Stimulated activated CD8-positive, alpha-beta memory T cell treated with anti-CD3 and anti-CD28 coated beads, Interleukin-15, amount 100 ng/mL, for 48 hours (primary cell): ENCODE data around the gene NELL1.
"Not testable (repeated sequence)": the region's sequence is repeated elsewhere in the genome, so short reads cannot be mapped to it uniquely, and the experiment has no call there.

ENCODE experiments used
- DNase-seq, 2 donors: peaks; one replicate each; pipeline ENCODE4 v3.0.0-alpha.2; 2020; ENCODE audit warnings: low read depth in 2 of 2

The NELL1 gene

DNA sequence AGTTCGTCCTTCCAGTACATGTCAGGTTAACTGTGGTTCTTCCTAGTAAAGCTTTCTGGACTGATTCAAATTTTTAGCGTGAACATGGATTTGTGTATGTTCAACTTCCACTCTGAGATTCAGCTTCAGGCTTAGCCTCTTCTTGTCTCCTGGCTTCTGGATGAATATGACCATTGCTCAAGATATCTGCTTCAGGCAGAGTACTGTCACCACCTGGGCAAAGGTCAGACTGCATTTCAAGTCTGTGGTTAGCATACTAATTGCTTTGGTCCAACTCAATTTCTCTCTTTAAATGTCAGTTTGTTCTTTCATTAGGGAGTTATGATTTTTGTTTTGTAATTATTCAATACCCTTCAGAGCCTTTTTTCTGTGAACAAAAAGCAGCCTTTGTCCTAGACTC lies 440.0 kb downstream of the NELL1 start:
- DNase-seq, result no peak

DNA sequence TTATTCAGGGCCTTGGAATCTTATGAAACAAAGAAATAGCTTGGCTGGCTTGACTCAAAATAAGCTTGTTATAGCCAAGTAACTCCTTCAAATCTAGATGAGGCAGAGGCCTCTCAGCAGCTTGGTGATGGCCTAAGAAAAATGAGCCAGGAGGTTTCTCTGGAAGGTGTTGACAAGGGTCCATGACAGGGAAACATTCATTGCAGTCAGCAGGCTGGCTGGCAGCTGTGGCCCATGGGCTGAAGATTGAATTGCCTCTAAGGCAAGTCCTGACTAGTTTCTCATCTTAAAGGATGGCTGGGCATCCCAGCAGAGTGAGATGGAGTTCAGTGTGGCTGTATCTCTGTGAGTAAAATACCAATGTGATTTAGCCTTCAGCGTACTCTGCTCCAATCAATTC lies 441.0 kb downstream of the NELL1 start:
- no peak for DNase-seq

DNA sequence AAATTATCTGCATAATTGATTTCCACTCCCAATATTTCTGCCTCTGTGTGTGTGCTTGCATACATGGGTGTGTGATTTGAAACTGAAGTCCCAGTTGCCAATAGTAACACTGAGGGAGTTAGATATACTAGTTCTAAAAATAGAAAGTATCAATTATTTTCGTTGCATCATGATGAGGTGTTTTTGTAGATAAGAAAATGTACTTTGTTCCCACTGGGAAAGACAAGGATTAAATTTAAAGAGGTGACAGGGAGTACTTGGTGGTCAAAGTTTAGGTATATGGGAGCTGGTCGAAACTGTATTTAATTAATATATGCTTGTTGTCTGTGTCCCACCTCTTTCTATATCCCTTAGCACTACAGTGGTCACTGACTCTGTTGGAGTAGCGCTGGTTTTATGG lies 444.5 kb downstream of the NELL1 start:
- DNase-seq, result no peak

DNA sequence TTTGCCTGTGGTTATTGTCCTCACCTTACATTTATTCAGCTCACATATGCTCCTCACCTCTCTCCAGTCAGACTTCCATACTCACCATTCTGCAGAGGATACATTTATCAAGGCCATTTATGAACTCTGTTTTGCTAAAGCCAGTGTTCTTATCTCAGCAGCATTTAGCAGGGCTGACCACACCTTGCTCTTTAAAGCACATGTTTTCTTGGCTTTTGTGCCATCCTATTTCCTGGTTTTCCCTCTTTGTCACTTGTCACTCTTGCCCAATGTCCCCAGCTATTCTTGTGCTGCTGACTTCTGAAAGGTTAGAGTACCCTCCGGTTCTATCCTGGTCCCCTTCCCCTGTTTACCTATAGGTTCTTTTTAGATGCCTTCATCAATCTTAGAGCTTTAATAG lies 446.6 kb downstream of the NELL1 start:
- no peak for DNase-seq

DNA sequence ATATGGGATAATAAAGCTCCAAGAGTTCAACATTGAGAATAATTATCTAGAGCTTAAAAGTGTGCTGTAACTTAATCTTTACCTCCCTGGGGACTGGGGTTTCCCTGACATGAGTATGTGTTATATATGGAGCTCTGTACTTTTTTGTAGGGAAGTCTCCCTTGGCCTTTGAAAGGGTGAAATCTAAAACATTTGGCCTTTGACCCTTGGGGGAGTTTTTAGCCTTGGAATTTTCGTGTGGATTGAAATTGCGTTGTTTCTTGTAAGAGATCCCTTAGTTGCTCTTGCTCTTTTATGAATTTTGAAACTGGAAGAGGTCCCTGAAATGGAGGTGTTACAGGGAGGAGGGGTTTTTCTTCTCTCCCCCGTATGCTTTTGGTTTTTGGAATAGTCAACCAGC lies 450.0 kb downstream of the NELL1 start:
- no peak for DNase-seq

DNA sequence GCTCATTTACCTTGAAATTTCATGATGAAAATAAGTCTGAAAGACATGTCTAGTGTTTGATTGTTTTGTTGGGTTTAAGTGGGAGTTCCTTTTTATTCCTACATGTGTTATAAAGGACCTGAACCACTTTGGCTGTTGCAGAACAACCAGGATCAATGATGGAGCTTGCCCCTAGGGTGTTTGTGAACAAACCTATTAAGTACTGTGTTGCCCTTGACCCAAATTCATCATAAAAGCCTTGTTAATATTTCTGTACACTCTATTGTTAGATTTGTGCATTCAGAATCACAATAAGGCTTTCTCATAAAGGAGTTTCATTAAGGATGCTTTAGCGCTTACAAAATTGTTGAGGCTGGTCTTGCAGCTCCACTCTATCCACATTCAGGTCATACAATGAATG lies 452.6 kb downstream of the NELL1 start:
- no peak for DNase-seq

DNA sequence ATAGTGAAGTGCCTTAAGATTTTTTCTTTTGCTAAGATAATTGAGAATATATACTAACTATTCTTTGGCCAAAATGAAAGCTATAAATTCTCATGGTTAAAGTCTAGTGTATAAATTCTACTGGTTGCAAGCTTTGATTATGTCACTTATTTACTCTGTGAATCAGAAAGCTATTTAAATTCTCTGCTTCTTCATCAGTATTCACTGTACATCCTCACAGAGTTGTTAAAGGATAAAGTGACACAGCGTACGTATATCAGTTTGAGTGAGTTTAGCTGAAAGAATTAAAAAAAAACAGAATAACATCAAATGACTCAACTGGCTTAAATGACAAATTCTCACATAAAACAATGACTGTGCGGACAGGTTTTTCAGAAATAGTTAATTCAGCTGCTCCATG lies 453.1 kb downstream of the NELL1 start:
- DNase-seq, result no peak

DNA sequence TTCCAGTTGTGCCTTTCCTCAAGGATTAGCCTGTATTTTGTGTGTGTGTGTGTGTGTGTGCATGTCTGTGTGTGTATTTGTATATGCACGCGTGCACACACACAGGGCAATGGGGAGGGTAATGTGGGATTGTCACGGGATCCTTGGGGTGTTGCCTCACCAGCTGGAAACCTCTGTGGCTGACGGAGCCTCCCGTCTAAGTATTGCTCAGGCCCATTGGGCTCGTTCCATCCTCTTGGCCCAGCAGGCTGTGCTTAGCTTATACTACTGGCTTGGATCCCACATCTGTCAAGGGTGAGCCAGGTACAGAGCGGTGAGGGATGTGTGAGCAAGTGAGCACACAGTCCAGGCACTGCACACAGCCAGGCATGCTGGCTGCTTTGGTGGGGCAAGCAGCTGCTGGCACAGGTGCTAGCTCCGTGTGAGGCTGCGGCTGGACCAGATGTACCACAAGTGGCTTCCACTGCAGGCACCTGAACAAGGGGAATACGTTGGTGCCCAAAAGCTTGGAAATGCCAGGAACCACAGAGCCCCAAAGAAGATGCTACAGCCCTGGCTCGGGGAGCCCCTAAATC lies 462.8 kb downstream of the NELL1 start:
- DNase-seq, result no peak

DNA sequence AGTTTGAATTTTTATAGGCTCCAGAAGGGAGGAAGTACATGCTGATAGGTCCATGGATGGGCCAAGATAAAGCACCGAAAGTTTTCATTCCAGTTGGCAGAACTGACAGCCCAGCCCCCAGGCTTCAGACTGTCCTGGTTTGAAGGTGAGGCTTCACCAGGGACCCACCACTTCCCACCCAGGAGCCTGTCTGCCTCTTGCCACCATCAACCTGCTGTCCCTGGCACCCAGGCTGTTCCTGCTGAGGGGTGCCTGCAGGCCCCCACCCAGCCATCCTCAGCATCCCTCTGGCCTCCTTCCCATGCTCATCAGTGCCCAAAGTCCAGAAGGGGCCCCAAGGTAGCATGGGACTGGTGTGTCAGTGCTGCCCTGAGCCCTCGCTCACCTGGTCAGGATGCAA lies 463.9 kb downstream of the NELL1 start:
- no peak for DNase-seq

DNA sequence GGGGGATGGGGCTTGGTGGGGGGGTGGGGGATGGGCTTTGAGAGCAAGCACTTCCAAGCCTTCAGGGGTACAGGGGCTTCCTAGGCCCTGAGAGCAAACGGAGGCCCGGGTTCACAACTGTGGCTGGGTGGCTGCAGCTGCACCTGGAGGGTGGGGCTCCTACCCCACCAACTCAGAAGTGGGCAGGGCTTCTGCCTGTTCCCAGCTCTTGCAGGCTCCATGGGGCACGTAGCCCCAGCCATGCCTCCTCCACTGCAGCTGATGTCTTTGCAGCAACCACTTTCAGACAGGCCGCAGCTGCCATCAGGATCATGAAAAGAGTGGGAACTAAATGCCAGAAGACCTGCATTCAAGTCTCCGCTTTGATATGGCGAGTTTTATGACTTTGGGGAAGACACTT lies 464.3 kb downstream of the NELL1 start:
- DNase-seq, result no peak

DNA sequence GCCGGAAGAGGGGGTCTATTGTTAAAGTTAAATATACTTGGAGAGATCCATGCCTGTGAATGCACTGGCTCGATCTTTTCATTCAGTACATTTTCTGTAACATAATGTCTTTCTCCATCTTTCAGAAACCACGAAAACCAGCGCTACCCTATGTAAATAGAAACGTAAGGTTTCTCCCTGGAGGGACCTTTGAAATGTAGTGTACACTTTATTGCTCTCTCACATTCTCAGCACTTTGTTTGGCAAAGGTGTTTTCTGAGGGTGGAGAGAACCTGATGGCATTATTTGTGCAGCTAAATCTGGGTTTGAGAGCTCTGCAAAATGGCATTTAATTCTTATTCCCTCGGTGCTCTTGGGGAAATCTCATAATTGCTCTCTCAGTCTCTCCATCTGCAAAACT lies 468.4 kb downstream of the NELL1 start:
- DNase-seq, result no peak

DNA sequence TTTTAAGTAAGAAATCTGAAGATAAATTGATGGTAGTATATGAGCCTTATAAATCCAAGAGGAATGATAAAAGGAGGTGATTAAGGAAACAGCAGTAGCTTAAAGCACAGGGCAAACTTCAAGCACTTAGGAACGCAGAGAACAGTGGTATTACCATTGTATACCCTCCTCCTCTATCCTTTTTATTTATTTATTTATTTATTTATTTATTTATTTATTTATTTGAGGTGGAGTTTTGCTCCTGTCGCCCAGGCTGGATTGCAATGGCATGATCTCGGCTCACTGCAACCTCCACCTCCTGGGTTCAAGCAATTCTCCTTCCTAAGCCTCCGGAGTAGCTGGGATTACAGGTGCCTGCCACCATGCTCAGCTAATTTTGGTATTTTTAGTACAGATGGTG lies 472.2 kb downstream of the NELL1 start:
- DNase-seq, result not testable (repeated sequence)

DNA sequence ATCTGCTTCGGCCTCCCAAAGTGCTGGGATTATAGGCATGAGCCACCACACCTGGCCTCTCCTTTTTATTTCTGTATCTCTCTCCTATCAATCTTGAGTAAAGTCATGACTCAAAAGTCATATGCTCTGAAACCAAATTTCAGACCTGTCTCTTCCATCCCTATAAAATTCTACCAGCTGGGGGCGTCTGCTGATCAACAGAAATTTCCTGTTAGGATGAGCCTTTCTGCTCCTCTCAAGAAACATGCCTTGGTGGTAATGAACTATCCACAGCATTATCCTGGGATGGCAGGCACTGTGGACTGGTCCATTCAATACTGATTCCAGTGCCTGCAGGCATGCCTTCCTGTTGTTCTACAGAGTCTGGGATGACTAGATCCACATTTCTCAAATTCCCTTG lies 472.6 kb downstream of the NELL1 start:
- DNase-seq, result no peak

DNA sequence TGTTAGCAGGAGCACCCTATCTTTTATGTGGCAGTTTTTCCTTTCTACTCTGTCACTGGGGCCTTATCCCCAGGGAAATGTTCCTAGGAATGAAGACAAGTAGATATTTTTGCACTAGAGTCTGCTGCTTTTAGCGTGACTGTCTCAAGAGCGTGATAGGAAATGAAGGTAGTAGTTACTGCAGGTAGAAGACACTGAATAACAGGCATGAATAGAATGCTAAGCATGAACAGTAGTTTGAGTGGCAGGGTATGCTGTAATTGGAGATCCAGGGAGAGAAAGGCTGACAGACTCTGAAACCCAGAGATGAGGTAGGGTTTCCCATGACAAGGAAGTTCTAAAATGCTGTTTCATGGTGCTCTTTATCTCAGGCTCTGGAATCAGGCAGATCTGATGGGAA lies 475.1 kb downstream of the NELL1 start:
- DNase-seq, result no peak

DNA sequence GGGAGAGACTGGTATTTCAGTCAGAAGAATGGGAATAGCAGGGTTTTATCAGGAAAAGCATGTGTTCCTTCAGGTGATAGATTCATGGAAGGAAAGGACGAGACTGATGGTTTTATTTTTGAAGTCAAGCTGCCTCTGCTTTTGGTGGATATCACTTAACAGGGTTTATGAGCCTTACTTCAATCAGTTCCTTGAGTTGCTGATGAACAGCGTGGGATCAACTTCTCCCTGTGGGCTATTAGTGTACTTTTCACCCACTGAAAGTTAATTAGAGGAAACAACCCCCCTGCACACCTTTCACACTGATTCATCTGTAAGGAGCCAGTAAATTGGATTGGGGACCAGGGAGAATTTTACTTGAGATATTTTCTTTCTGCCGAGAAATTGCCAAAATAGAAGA lies 479.0 kb downstream of the NELL1 start:
- DNase-seq, result no peak

DNA sequence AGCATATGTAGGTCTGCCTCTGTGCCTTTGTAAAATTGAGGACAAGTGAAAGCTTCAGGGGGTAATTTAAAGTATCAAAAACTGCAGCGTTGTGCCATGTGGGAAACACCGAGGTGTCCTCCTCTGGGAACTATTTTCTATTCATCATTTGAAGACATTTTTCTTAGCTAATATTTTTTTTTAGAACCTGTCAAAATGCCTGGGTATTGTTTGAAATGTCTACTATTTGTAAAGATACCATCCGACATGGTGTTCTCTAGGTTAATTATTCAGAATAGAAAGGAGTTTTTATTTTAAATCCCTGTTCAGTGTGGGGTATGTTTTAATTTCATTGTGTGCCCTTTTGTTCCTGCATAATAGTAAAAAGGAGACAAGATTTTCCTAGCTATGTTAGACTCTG lies 490.8 kb downstream of the NELL1 start:
- no peak for DNase-seq

DNA sequence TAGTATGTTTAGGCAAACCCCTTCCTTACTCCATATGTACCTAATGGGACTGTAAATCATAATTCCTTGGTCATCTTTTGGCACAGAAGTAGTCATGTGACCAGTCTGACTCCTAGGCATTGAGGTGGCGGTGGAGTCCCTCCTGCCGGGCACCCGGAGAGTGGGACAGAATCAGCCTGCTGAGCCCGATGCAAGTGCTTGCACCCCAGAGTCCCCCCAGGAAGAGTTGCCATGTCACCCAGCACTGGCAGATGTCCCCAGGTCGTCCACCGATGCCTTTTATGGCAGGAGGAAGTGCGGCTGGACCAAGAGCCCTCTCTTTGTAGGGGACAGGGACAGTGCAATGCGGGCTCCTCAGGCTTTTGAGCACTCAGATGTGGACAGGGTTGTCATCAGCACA lies 500.3 kb downstream of the NELL1 start:
- no peak for DNase-seq

DNA sequence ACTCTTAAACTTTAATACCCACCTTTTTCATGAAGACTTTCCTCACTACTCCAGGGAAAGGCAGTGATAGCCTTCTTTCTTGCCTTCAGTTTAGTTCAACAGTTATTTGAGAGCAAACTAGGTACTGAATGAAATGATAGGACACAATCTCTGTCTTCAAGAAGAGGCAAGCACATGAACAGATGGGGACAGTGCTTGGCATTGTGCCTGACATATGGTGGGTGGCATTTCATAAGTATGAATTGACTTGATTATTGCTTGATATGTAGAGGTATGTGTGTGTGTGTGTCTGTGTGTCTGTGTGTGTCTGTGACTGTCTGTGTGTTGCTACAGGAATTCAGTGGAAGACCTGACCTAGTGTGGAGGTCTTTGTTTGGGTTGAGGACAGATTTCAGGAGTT lies 504.1 kb downstream of the NELL1 start:
- DNase-seq, result no peak

DNA sequence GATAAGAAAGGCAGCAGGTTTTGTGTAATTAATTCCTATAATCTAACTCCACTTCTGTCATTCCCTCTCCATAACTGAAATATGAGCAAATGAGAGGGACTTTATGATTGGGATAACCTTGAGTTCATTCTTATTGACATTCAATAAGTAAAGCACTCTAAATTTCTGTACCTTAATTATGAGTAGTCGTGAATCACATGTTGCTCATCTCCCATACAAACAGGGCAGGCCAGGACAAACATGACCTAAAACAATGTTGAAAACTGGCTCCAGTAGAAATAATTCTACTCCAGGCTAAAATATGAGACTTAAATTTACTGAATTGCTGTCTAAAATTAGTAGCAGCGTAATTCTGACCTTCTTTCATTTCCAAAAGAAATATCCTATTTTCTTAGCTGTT lies 505.4 kb downstream of the NELL1 start:
- DNase-seq, result no peak

DNA sequence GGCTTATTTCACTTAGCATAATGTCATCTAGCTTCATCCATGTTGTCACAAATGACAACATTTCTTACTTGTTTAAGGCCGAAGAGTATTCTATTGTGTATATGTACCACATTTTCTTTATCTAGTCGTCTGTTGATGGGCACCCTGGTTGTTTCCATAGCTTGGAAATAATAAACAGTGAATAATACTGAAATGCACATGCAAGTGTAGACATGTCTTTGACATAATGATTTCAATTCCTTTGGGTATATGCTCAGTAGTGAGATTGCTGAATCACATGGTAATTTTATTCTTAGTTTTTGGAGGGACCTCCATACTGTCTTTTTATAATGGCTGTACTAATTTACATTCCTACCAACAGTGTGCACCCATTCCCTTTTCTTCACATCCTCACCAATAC lies 508.0 kb downstream of the NELL1 start:
- DNase-seq, result no peak

DNA sequence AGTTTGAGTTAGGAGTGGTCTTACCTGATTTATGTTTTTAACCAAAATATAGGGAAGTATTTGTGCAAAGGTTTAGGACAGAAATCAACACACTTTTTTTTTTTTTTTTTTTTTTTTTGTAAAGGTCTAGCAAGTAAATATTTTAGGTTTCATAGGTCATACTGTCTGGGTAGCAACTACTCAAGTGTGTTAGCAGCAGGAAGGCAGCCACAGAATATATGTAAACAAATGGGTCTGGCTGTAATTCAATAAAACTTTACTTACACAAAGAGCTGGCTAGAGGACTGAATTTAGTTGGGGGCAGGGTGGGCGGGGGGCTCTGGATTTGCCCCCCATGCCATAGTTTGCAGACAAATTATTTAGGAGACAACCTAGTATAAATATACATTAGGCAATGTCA lies 510.4 kb downstream of the NELL1 start:
- no peak for DNase-seq

DNA sequence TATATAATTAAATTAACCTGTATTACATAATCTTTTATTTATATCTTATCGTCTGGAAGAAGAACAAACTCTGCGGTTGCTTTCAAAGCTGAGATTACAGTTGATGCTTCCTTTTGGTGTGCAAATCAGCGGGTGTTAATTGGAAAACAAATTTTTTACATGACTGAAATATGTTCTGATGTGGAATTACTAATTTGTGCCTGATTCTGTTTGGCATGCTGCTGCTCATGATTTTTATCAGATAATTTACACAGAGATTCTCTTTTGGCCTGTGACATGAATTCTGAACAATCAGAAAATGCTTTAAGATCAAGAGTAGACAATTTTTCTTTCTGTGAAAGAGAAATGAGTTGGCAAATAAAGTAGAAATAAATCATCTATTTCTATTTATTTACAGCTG lies 510.8 kb downstream of the NELL1 start:
- DNase-seq, result no peak

DNA sequence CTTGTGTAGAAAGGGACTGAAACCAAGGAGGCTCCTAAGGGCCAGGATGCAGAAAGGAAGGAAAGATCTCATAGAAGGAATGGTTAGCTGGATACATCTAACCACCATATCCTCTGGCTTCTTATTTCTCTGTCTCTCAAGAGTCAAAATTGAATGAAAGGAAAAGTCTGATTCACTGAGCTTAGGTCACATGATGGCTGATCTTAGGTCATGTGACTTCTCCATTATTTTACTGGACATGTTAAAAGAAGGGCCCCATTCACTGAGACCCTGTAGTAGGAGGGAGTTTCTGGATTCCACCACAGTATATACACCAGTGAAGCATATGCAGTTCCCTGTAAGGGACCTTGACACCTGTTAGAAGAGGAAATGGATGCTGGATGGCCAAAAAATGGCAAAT lies 516.6 kb downstream of the NELL1 start:
- DNase-seq, result no peak

DNA sequence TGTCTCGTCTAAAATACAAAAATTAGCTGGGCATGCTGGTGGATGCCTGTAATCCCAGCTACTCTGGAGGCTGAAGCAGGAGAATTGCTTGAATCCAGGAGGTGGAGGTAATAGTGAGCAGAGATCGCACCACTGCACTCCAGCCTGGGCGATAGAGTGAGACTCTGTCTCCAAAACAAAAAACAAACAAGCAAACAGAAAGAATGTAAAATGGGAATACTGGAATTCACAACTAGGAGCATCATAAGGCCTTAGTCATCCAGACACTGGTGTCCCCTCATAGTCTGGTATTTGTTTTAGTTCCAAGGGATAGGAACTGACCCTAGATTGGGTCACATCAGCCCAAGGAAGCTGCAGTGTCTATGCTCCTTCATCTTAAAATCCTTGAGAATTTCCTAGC lies 520.8 kb downstream of the NELL1 start:
- DNase-seq, result no peak

DNA sequence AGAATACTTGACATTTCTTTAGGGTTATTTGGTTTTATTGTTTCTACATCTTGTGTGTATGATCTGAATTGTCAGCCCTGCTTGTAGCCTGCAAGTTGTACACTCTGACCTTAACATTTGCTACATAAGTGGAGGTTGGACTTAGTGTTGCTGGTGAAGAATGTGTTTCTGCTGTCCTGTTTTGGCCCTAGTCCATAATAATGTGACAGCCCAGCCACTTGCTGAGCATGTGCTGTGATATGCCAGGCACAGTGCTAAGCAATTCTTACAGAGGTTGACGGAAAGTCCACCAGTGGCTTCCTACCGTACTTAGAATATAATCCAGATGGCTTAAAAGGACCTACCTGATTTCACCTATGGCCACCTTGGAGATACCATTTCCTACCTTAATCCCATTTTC lies 526.6 kb downstream of the NELL1 start:
- no peak for DNase-seq
